GM18517 (cell line): ENCODE data around the gene ZNF473.
"Not testable (repeated sequence)": the region's sequence is repeated elsewhere in the genome, so short reads cannot be mapped to it uniquely, and the experiment has no call there.

Experiments used
- ATAC-seq: cut with Tn5 transposase; IDR thresholded peaks from one replicate; pipeline ENCODE4 v1.9.1; 2021; ENCODE audit warnings: mild to moderate bottlenecking, moderate library complexity; ENCODE audit not compliant: unreplicated experiment

Gene ZNF473

DNA sequence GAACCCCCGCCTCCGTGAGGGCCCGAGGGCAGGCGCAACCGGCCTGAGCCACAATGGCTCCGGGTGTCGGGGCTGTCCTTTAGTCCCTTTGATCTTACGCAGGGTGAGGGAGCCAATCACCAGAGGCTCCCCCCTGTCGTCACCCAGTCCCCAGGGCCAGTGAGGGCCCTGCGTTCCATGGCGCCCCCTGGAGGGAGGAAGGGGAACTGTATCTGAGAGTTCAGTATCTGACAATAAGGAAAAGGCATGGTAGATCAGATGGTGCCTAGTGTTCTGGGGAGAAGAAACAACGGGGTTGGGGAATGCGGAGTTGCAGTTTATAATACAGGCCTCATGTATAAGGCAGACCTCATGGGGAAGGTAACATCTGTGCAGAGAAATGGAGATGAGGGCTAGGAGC is 72.1 kb downstream of the ZNF473 start:
- not testable (repeated sequence) for ATAC-seq

DNA sequence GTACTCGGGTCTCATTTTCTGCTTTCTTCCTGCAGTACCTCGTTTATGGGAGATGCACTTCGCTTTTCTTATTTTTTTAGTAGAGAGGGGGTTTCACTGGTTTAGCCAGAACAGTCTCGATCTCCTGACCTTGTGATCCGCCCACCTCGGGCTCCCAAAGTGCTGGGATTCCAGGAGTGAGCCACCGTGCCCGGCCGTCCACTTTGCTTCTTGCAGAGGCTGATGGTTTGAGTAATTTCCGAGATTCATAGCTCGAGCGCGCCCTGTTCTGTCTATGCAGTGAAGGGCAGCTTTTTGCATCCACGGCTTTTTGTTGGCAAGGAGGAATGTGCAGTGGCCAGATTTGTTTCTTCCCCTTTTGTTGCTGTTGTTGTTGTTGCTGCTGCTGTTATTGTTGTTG is 73.1 kb downstream of the ZNF473 start:
- ATAC-seq = not testable (repeated sequence)

DNA sequence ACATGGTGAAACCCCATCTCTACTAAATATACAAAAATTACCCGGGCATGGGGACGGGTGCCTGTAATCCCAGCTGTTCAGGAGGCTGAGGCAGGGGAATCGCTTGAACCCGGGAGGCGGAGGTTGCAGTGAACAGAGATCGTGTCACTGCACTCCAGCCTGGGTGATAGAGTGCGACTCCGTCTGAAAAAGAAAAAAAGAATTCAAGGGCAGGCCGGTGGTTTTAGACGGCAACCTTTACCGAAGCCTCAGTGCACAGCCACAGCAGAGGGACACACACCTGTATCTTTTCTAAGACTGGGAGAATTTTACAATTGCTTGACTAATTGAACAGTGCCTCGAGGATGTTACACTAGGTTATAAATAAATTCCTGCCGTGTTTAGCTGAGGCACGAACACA is 73.9 kb downstream of the ZNF473 start:
- ATAC-seq = not testable (repeated sequence)

DNA sequence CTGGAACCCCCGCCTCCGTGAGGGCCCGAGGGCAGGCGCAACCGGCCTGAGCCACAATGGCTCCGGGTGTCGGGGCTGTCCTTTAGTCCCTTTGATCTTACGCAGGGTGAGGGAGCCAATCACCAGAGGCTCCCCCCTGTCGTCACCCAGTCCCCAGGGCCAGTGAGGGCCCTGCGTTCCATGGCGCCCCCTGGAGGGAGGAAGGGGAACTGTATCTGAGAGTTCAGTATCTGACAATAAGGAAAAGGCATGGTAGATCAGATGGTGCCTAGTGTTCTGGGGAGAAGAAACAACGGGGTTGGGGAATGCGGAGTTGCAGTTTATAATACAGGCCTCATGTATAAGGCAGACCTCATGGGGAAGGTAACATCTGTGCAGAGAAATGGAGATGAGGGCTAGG is 75.1 kb downstream of the ZNF473 start:
- ATAC-seq = not testable (repeated sequence)
